Measurements from ENCODE around the gene FCRL1. TPM values are rescaled to one million over a fixed set of nuclear protein-coding genes. Genes with fewer than 3 reads are reported as not detected.

FCRL1 gene
- total and polyA plus RNA-seq, 10 of the 15 experiments (the other 5 are each of a cell fraction or from before 2014, with no cell fraction given): 0.23 to 2.4 (median 0.87) TPM; not detected in 2

DNA sequence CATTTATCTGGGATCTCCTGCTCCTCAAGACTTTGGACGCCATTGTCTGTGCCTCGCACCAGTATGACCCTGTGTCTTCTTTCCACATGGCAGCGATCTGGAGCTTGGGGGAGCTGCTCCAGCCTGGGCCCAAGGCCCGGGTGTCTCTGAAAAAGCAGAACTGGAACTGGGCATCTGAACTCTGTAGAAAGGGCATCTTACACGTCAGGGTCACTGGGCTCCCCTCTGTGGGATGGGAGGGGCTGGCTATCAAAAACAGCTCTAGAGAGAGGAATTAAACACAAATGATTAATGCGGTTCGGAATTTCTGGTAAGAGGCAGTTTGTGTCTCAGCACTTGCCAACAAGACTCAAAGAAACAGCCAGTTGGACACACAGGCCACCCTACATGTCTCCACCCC lies 16.1 kb downstream of the FCRL1 start:
- in situ Hi-C loops (cut with MboI): no loop called here

More for the DNA sequence above, 16.1 kb downstream of the FCRL1 start:
- ATAC-seq (peak; percentile 48), FAIRE-seq (no peak), DNase-seq (ENCODE audit: low read depth, low spot score) (no peak)
- Histone ChIP-seq H3K9me3 (replicated peaks; ENCODE audit: control insufficient read depth, insufficient read depth, low read length) (no peaks in the 10 kb centered on the region), H4K20me1 (ENCODE audit: control insufficient read depth, insufficient read depth) (no peaks in the 10 kb centered on the region), H3K27ac (ENCODE audit: control insufficient read depth, insufficient read depth) (no peak overlapping the region), H3K79me2 (ENCODE audit: control insufficient read depth, insufficient read depth, low read length) (no peaks in the 10 kb centered on the region), H3K27me3 (replicated peaks in 1 of 2; ENCODE audit: control insufficient read depth in 2 of 2, insufficient read depth in 2 of 2, low read length in 1 of 2) (0 out of 4 replicates have a peak, but pooled peaks cover 0 to 3% of the 10 kb centered on the region in 2 experiments), H3K4me1 (ENCODE audit: control insufficient read depth, insufficient read depth, low read length) (peaks cover 24% of the 10 kb centered on the region), H3K4me2 (ENCODE audit: control insufficient read depth, insufficient read depth) (no peak overlapping the region), H3K36me3 (ENCODE audit: control insufficient read depth in 2 of 2, insufficient read depth in 2 of 2, low read length in 1 of 2) (no peaks in the 10 kb centered on the region), H3K9ac (ENCODE audit: control insufficient read depth, insufficient read depth, low read length) (no peak overlapping the region), H2AFZ (ENCODE audit: control insufficient read depth, low read depth, low read length) (no peak overlapping the region), H3K4me3 (no peak overlapping the region)
- ChIA-PET RAD21 (ENCODE audit: unreplicated experiment) (no interaction called here), SMC1A (ENCODE audit: uncharacterized antibody, unreplicated experiment) (interaction anchor here (1.0 kb wide), 1 partner anchor 154 kb away, joined by 3 read pairs; no protein-coding TSS in a partner anchor), POLR2A (no interaction called here), CTCF (interaction anchor here (1.2 to 1.5 kb wide), 2 partner anchors 92 to 224 kb away, joined by 3 to 4 read pairs; no protein-coding TSS in a partner anchor)
- intact Hi-C loops (cut with micrococcal nuclease; ENCODE audit: unreplicated experiment): no loop called here
- BruUV-seq (replicated peaks): no TSS peak
- 70% methylated on average over 7 of the region's 7 CpGs for whole genome bisulfite sequencing (ENCODE audit: insufficient coverage, insufficient replicate concordance, low lambda C conversion rate, missing lambda C conversion rate)
- peak; percentile 70 for TF ChIP-seq SPI1 (IDR thresholded peaks at IDR 0.05; ENCODE audit: borderline replicate concordance, insufficient read depth, low read depth, low read length)
- TF ChIP-seq, protein P1, sequence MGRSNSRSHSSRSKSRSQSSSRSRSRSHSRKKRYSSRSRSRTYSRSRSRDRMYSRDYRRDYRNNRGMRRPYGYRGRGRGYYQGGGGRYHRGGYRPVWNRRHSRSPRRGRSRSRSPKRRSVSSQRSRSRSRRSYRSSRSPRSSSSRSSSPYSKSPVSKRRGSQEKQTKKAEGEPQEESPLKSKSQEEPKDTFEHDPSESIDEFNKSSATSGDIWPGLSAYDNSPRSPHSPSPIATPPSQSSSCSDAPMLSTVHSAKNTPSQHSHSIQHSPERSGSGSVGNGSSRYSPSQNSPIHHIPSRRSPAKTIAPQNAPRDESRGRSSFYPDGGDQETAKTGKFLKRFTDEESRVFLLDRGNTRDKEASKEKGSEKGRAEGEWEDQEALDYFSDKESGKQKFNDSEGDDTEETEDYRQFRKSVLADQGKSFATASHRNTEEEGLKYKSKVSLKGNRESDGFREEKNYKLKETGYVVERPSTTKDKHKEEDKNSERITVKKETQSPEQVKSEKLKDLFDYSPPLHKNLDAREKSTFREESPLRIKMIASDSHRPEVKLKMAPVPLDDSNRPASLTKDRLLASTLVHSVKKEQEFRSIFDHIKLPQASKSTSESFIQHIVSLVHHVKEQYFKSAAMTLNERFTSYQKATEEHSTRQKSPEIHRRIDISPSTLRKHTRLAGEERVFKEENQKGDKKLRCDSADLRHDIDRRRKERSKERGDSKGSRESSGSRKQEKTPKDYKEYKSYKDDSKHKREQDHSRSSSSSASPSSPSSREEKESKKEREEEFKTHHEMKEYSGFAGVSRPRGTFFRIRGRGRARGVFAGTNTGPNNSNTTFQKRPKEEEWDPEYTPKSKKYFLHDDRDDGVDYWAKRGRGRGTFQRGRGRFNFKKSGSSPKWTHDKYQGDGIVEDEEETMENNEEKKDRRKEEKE (IDR thresholded peaks at IDR 0.05): no peak
- TF ChIP-seq LARP7 (IDR thresholded peaks at IDR 0.05): no peak
- no peak for TF ChIP-seq SREBF2 (IDR thresholded peaks at IDR 0.05; ENCODE audit: low read length)
- TF ChIP-seq EED (IDR thresholded peaks at IDR 0.05; ENCODE audit: low read depth): 0 out of 2 replicates have a peak, but pooled peaks have one; percentile 12
- TF ChIP-seq KLF5 (IDR thresholded peaks at IDR 0.05; ENCODE audit: partially characterized antibody): no peak
- TF ChIP-seq, protein P2, sequence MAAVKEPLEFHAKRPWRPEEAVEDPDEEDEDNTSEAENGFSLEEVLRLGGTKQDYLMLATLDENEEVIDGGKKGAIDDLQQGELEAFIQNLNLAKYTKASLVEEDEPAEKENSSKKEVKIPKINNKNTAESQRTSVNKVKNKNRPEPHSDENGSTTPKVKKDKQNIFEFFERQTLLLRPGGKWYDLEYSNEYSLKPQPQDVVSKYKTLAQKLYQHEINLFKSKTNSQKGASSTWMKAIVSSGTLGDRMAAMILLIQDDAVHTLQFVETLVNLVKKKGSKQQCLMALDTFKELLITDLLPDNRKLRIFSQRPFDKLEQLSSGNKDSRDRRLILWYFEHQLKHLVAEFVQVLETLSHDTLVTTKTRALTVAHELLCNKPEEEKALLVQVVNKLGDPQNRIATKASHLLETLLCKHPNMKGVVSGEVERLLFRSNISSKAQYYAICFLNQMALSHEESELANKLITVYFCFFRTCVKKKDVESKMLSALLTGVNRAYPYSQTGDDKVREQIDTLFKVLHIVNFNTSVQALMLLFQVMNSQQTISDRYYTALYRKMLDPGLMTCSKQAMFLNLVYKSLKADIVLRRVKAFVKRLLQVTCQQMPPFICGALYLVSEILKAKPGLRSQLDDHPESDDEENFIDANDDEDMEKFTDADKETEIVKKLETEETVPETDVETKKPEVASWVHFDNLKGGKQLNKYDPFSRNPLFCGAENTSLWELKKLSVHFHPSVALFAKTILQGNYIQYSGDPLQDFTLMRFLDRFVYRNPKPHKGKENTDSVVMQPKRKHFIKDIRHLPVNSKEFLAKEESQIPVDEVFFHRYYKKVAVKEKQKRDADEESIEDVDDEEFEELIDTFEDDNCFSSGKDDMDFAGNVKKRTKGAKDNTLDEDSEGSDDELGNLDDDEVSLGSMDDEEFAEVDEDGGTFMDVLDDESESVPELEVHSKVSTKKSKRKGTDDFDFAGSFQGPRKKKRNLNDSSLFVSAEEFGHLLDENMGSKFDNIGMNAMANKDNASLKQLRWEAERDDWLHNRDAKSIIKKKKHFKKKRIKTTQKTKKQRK (IDR thresholded peaks at IDR 0.05; ENCODE audit: low read depth, low read length): no peak
- no peak for TF ChIP-seq SREBF1 (IDR thresholded peaks at IDR 0.05; ENCODE audit: low read length)
- TF ChIP-seq NRF1 (conservative IDR thresholded peaks at IDR 0.05; ENCODE audit: low read depth, low read length): no peak
- TF ChIP-seq RB1 (IDR thresholded peaks at IDR 0.05; ENCODE audit: borderline replicate concordance): no peak
- TF ChIP-seq, protein P3, sequence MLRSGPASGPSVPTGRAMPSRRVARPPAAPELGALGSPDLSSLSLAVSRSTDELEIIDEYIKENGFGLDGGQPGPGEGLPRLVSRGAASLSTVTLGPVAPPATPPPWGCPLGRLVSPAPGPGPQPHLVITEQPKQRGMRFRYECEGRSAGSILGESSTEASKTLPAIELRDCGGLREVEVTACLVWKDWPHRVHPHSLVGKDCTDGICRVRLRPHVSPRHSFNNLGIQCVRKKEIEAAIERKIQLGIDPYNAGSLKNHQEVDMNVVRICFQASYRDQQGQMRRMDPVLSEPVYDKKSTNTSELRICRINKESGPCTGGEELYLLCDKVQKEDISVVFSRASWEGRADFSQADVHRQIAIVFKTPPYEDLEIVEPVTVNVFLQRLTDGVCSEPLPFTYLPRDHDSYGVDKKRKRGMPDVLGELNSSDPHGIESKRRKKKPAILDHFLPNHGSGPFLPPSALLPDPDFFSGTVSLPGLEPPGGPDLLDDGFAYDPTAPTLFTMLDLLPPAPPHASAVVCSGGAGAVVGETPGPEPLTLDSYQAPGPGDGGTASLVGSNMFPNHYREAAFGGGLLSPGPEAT (IDR thresholded peaks at IDR 0.05; ENCODE audit: low read depth): no peak
- TF ChIP-seq JUNB (IDR thresholded peaks at IDR 0.05): no peak
